Activated CD8-positive, alpha-beta memory T cell treated with anti-CD3 and anti-CD28 coated beads, Interleukin-2, amount 50 U/mL, for 4 hours (primary cell): ENCODE results near the gene RGL3.
"Not testable (repeated sequence)": the region's sequence is repeated elsewhere in the genome, so short reads cannot be mapped to it uniquely, and the experiment has no call there.

Experiments used
- DNase-seq: peaks from one replicate; pipeline ENCODE4 v3.0.0-alpha.2; 2020

The RGL3 gene

GRCh38 chr19:11356074-11356397, 63.1 kb downstream of the RGL3 start:
- DNase-seq, result no peak

- peak; percentile 75 for DNase-seq
These were observed 63.7 kb downstream of the RGL3 start, which contains the start of gene PLPPR2 for GRCh38 chr19:11355160-11356073. Gene PLPPR2 (plus strand): TSS chr19:11355432. CDS start chr19:11357674, 2,242 bp downstream.

GRCh38 chr19:11354102-11354501, 65.0 kb downstream of the RGL3 start:
- not testable (repeated sequence) for DNase-seq

- no peak for DNase-seq
These were observed 69.9 kb downstream of the RGL3 start for GRCh38 chr19:11349171-11349570.

- no peak for DNase-seq
These were observed 71.5 kb downstream of the RGL3 start for GRCh38 chr19:11347546-11348039.

- DNase-seq, result peak; percentile 98
These were observed 72.8 kb downstream of the RGL3 start, which contains the start of the genes CCDC159 and TMEM205 for GRCh38 chr19:11346104-11346940. Gene CCDC159 (plus strand): TSS chr19:11346519. CDS start chr19:11346607, 88 bp downstream. Gene TMEM205 (minus strand): TSS chr19:11346268. CDS start chr19:11345619, 649 bp downstream.

GRCh38 chr19:11345122-11345803, 73.9 kb downstream of the RGL3 start:
- DNase-seq, result no peak
